ENCODE data around the gene SULF2. TPM values are rescaled to one million over a fixed set of nuclear protein-coding genes. Genes with fewer than 3 reads are reported as not detected.

Gene SULF2
- total RNA-seq, 1 donor from 2014 or later = 24.0 TPM

DNA sequence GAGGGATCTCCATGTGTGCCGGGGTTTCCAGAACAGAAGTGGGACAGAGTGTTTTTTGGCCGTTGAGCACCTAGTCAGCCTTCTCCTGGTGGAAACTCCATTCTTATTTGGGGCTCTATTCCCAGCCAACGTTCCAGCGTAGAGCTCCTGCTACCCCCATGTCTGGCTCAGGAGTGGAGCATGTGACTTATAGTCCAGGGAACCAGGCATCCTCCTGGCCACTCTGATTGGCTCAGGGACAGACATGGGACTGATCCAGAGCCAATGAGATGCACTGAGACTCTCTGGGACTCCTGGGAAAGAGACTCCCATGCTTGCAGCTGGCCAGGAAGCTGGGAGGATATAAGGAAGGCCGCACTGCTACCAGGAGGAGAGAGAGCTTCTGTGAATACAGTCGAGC, 87.1 kb downstream of the SULF2 start:
- Mint-ChIP-seq H3K4me1 (no peaks in the 10 kb centered on the region), H3K27me3 (ENCODE audit: insufficient read depth, low read depth) (peaks cover 2% of the 10 kb centered on the region), H3K9me3 (no peaks in the 10 kb centered on the region), H3K36me3 (no peaks in the 10 kb centered on the region), H3K4me3 (no peak overlapping the region), H3K27ac (no peak overlapping the region)
- H3K27me3 ChIP-seq = no peaks in the 10 kb centered on the region
- no peak for TF ChIP-seq EZH2 (IDR thresholded peaks at IDR 0.05)
- TF ChIP-seq EZH2phosphoT487 (IDR thresholded peaks at IDR 0.05) = no peak
- TF ChIP-seq, protein P1, sequence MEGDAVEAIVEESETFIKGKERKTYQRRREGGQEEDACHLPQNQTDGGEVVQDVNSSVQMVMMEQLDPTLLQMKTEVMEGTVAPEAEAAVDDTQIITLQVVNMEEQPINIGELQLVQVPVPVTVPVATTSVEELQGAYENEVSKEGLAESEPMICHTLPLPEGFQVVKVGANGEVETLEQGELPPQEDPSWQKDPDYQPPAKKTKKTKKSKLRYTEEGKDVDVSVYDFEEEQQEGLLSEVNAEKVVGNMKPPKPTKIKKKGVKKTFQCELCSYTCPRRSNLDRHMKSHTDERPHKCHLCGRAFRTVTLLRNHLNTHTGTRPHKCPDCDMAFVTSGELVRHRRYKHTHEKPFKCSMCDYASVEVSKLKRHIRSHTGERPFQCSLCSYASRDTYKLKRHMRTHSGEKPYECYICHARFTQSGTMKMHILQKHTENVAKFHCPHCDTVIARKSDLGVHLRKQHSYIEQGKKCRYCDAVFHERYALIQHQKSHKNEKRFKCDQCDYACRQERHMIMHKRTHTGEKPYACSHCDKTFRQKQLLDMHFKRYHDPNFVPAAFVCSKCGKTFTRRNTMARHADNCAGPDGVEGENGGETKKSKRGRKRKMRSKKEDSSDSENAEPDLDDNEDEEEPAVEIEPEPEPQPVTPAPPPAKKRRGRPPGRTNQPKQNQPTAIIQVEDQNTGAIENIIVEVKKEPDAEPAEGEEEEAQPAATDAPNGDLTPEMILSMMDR (IDR thresholded peaks at IDR 0.05) = no peak
- H3K79me2 ChIP-seq (ENCODE audit: low read depth) = no peaks in the 10 kb centered on the region
- DNase-seq (ENCODE audit: low spot score) = no peak
- H3K4me2 ChIP-seq = no peak overlapping the region
- no peaks in the 10 kb centered on the region for H3K4me1 ChIP-seq
- H3K27ac ChIP-seq = no peak overlapping the region
- H3K9me3 ChIP-seq (ENCODE audit: low read depth) = no peaks in the 10 kb centered on the region
- H3F3A ChIP-seq (ENCODE audit: low read depth) = no peaks in the 10 kb centered on the region
- no peak overlapping the region for H3K4me3 ChIP-seq
- H2AFZ ChIP-seq (replicated peaks) = no peak overlapping the region
- H3K9ac ChIP-seq = no peak overlapping the region
- no peaks in the 10 kb centered on the region for H4K20me1 ChIP-seq (ENCODE audit: low read depth)
- no peaks in the 10 kb centered on the region for H3K36me3 ChIP-seq

DNA sequence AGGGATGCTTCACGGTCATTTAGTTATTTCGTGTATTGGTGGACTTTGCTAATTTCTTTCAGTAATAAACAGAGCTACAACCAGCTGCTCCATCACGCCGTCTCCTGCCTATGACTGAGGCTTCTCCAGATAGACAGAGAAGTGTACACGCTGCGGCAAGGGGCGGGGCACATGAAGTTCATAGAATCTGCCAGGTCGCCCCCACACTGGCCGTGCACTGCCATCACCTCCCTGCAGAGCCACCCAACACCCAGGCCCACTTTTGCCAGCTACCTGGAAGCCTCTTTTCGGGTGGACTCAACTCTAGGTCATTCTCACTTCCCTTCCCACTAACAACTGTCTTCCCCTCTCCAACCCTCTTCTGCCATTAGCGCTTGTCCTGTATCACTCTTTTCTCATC, 88.4 kb downstream of the SULF2 start:
- Histone ChIP-seq H3K4me2 (no peak overlapping the region), H3K4me1 (no peaks in the 10 kb centered on the region), H3K4me3 (no peak overlapping the region), H3K27ac (no peak overlapping the region), H2AFZ (replicated peaks) (no peak overlapping the region), H3K79me2 (ENCODE audit: low read depth) (no peaks in the 10 kb centered on the region), H3F3A (ENCODE audit: low read depth) (no peaks in the 10 kb centered on the region), H3K9ac (no peak overlapping the region), H3K27me3 (no peaks in the 10 kb centered on the region), H3K36me3 (peaks cover 3% of the 10 kb centered on the region), H4K20me1 (ENCODE audit: low read depth) (no peaks in the 10 kb centered on the region), H3K9me3 (ENCODE audit: low read depth) (peaks cover 8% of the 10 kb centered on the region)
- H3K4me3 Mint-ChIP-seq = no peak overlapping the region
- TF ChIP-seq EZH2phosphoT487 (IDR thresholded peaks at IDR 0.05) = no peak
- no peak for TF ChIP-seq EZH2 (IDR thresholded peaks at IDR 0.05)
- TF ChIP-seq, protein P1 (IDR thresholded peaks at IDR 0.05) = no peak
- no peaks in the 10 kb centered on the region for H3K27me3 Mint-ChIP-seq (ENCODE audit: insufficient read depth, low read depth)
- H3K4me1 Mint-ChIP-seq = no peaks in the 10 kb centered on the region
- H3K36me3 Mint-ChIP-seq = no peaks in the 10 kb centered on the region
- no peak for DNase-seq (ENCODE audit: low spot score)
- H3K27ac Mint-ChIP-seq = no peak overlapping the region
- H3K9me3 Mint-ChIP-seq = no peaks in the 10 kb centered on the region

DNA sequence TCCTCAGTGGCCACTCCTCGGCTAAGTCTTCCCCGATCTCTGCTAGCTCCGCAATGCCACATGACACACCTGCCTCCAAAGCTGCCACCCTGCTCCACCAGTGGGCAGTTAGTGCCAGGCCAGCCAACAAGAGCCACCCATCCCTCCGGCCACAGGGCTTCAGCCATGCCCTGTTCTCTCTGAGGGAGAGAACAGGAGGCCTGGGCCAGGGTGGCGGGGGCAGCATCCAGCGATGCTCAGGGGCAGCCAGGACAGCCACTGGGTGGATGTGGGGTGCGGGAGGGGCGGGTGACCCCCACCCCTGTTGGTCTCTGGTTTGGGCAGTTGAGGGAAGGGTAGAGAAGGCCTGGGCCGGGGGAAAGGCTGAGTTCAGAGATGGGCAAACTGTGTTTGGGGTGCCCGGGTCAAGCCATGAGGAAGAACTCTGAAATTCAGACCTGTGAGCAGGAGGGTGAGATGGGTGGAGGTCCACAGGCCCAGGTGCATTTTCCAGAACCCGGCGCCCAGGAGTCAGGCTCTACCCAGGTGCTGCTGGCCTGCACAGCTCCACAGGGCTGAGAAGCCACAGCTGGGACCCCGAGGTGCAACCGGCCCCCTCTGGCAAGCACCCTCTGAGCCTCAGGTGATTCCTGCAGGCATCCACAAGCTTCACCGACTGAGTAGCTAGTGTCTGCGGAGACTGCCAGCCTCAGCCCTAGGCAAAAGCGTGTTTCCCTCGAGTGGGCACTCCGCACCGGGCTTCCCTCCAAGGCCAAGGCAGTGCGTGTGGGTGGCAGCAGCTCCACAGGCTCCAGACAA, 91.1 kb downstream of the SULF2 start:
- peaks cover 19% of the 10 kb centered on the region for H3K9me3 ChIP-seq (ENCODE audit: low read depth)
- no peak overlapping the region for H3K4me3 ChIP-seq
- peaks cover 6% of the 10 kb centered on the region for H3K27me3 Mint-ChIP-seq (ENCODE audit: insufficient read depth, low read depth)
- H3K36me3 Mint-ChIP-seq = no peaks in the 10 kb centered on the region
- peaks cover 6% of the 10 kb centered on the region for H3K4me1 Mint-ChIP-seq
- TF ChIP-seq, protein P1 (IDR thresholded peaks at IDR 0.05) = no peak
- TF ChIP-seq EZH2phosphoT487 (IDR thresholded peaks at IDR 0.05) (no peak), EZH2 (IDR thresholded peaks at IDR 0.05) (no peak)
- H3K36me3 ChIP-seq = peaks cover 3% of the 10 kb centered on the region
- no peak overlapping the region for H2AFZ ChIP-seq (replicated peaks)
- no peak overlapping the region for H3K4me3 Mint-ChIP-seq
- H3K9ac ChIP-seq = no peak overlapping the region
- peak overlapping the region; percentile 70 for H3K27ac Mint-ChIP-seq
- no peaks in the 10 kb centered on the region for H3K79me2 ChIP-seq (ENCODE audit: low read depth)
- H3K9me3 Mint-ChIP-seq = no peaks in the 10 kb centered on the region
- no peaks in the 10 kb centered on the region for H3F3A ChIP-seq (ENCODE audit: low read depth)
- DNase-seq (ENCODE audit: low spot score) = no peak
- H3K4me1 ChIP-seq = no peaks in the 10 kb centered on the region
- no peak overlapping the region for H3K4me2 ChIP-seq
- no peaks in the 10 kb centered on the region for H3K27me3 ChIP-seq
- H4K20me1 ChIP-seq (ENCODE audit: low read depth) = no peaks in the 10 kb centered on the region
- H3K27ac ChIP-seq = no peak overlapping the region
